ENCODE measurements around the gene FNBP1.
"Not testable (repeated sequence)": the region's sequence is repeated elsewhere in the genome, so short reads cannot be mapped to it uniquely, and the experiment has no call there.

The FNBP1 gene

DNA sequence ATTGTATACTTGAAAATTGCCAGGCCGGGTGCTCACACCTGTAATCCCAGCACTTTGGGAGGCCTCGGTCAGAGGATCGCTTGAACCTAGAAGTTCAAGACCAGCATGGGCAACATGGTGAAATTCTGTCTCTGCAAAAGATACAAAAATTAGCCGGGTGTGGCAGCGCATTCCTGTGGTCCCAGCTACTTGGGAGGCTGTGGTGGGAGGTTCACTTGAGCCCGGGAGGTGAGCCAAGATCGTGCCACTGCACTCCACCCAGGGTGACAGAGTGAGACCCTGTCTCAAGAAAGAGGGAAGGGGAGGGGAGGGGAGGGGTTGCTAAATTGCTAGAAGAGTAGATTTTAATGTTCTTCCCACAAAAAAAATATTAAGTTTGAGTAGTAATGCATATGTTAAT, 53.2 kb downstream of the FNBP1 start:
- DNase-seq = no peak

DNA sequence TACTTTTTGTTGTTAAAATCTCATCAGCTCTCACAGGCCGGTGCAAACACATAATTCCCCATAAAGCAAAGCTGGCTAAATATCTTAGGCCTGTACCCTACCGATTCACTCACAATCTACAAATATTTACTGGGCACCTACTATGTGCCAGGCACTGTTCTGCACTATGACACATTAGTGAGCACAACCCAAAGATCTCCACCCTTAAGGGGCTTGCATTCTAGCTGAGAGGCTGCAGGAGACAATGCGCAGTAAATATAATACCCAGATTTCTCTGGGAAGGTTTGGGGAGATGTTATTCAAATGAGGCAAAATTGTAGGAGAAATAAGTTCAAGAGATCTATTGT, 53.7 kb downstream of the FNBP1 start:
- no peak for DNase-seq

DNA sequence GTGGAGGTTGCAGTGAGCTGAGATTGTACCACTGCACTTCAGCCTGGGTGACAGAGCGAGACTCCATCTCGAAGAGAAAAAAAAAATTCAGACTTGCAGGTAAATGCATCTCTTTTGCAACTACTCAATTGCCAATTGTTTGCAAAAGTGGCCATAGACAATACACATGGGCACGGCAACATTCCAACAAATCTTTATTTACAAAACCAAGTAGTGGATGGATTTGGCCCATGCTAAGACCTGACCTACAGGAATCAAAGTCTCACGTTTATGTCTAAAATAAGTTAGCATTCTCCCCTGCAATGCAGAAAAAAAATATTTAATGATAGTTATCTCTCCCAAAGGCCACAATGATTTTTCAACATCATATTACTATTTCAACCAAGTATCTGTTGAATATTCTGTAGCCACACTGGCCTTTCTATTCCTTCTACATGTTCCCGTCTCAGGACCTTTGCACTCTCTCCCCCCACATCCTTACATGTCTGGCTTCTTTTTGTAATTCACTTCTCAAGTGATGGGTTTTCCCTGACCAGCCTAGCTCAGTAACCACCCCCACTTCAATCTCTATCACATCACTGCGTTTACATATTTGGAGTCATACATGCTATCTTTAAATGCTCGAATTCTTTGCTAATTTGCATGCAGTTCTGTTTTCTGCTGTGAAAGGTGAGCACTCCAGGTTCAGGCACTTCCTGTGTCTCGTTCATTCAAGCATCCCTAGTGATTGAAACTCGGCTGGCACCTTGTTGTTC, 54.2 kb downstream of the FNBP1 start:
- no peak for DNase-seq

DNA sequence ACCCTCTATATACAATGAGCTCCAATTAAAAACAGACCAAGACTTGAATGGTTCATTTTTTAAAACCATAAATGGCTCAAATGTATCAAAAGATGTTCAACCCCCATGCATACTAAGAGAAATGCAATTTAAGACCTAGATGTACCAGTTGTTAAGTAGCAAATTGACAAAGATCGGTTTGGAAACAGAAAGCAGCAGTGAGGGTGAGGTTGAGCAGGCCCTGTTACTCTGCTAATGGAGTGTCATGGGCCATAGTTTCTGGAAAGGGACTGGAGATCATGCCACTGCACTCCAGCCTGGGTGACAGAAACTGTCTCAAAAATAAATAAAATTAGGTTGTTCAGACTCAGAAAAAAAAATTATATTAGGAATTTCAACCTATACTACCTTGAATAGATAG, 55.0 kb downstream of the FNBP1 start:
- DNase-seq = no peak

DNA sequence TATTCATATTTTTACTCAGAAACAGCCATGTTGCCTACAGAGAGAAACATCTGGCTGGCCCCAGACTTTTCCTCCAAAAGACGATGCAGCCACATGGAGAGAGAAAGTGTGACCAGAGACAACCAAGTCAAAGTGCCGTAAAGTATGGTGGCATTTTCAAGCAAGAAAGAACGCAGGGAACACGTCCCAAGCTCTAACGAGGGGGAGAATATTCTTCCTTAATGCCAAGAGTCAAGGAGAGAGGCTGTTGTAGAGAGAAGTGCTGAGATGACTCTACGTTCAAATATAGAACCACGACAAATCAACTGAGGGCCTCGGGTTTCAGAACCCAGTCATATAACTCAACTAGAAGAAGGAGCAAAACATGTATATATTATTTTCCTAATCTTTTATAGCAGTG, 55.9 kb downstream of the FNBP1 start:
- DNase-seq = no peak

DNA sequence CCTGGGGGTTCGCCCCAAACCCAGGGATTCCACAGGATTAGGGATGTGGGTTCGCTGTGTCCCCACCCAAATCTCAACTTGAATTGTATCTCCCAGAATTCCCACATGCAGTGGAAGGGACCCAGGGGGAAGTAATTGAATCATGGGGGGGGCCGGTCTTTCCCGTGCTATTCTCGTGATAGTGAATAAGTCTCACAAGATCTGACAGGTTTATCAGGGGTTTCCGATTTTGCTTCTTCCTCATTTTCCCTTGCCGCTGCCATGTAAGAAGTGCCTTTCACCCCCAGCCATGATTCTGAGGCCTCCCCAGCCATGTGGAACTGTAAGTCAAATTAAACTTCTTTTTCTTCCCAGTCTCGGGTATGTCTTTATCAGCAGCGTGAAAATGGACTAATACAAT, 58.4 kb downstream of the FNBP1 start:
- DNase-seq = not testable (repeated sequence)

DNA sequence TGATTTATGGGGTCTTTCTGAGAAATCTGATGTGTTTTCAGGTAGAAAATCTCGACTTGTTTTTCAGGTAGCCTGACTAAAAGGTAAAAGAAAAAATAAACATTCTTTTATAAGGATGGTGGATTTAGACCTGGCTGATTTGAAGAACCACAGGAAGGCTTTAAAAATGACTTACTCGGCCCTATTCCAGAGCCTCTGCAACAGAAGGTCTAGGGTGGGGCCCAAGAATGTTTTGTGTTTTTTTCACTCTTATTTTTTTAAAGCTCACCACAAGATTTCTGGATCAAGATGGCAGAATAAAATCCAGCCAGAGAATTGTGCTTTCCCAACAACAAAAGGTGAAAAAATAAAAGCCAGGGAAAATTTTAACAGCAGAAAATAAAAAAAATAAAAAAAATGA, 59.1 kb downstream of the FNBP1 start:
- DNase-seq = no peak

DNA sequence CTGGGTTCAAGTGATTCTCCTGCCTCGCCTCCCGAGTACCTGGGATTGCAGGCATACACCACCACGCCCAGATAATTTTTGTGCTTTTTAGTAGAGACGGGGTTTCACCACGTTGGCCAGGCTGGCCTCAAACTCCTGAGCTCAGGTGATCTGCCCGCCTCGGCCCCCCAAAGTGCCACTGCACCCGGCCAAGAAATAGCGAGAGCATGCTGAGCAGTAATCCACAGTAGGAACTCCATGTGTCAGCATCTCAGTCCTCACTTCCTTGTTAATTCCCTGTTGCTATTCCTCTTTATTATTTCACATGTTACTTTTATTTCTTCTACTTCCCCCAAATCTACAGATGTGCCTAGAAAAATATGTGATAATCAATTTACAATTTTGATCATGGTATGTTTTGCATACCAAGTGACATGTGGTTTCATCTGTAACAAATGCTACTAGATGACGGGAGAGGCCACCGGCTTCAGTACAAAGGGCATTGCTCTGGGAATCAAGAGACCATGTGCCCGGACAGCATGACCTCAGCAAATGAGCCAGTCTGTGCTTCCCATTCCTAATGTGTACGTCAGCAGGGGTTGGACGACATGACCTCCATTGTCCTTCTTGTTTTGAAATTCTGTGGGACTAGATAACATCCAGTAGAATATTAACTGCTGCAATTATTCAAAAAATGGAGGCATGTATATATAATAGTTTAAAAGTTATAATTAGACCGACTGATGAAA, 61.6 kb downstream of the FNBP1 start:
- DNase-seq = no peak

DNA sequence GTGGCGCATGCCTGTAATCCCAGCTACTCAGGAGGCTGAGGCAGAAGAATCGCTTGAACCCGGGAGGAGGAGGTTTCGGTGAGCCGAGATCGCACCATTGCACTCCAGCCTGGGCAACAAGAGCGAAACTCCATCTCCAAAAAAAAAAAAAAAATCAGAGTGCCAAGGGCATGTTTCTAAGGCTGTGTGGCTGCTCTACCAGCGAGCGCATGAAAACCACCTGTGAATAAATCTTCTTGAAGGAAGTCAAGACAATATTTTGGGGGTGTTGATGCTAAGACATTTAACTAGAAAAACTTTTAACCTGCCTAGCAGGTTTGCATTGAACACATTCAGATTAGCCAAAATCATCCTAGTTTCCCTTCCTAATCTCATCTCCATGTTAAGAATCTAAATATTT, 62.8 kb downstream of the FNBP1 start:
- DNase-seq = not testable (repeated sequence)

DNA sequence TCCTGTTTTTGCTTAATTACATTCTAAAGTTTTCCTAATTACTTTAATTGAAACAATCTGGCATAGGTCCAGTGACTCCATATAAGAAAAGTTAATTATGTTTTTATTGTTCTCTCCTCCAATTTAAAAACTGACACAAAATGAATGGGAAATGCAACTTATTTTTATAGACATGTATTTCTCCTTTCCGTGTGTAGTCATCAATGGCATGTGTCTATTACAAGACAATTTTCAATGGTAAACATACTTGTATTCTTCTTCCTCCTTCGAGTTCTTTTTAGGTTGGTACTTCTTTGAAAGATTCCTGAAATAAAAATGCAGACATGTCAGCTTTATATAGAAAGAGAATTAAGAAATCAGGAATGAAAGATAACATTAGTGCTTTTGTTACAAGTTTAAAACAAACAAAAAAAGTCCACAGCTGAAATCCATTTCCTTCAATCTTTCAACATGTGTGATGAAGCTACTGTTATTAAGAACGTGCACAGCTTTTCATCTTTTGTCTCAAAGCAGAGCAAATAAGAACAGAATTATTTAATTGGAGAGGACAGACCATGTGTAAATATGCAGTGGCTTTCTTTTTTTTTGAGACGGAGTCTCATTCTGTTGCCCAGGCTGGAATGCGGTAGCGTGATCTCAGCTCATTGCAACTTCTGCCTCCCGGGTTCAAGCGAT, 63.8 kb downstream of the FNBP1 start:
- DNase-seq = no peak

DNA sequence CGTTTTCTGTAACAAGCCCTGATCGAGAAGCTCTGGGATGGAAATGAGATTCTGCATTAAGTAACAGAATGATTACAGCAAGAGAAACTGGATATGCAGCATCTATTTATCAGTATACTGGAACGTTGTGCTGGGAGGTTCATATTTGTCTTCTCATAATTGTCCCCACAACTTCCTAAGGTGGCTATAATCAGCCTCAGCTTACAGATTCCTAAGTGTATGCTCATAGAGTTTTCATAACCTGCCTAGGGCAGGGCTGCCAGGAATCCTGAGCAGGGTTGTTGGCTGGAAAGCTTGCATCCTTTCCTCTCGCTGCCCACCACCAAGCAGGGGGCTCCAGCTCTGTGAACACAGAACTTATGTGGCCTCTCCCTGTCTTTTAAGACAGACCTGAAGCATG, 70.2 kb downstream of the FNBP1 start:
- no peak for DNase-seq

DNA sequence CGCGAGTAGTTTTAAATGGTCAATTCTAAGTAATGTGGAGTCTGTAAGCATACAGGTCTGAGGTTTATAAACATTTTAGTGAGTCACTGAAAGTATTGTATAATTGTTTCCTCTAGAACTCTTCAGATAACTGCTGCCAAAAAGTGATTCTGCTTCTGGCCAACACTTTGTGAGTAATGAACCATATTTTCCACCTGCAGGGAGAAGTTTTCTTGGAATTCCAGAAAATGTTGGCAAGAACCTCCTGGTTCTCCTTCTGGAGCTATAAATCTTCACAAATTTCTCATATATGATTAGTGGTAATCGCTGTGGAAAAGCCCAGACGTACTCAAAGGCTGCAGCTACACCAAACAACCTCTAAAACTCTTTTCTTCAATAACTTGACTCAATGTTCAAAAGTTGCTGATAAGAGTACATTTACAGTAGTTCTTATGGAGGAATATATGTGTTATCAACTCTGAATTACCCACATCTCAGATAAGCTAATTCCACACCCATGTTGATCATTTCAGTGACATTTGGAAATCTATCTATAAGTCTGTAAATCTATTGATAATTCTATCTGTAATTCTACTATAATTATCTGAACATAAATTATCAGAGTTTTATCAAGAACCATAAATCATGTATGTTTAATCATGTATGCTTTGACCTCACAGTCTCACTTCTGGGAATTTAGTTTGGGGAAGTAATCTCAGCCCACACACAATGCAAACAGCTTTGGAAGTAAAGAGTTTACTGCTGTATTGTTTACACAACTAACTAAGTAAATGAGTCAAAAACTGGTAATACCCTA, 74.1 kb downstream of the FNBP1 start:
- peak; percentile 38 for DNase-seq

DNA sequence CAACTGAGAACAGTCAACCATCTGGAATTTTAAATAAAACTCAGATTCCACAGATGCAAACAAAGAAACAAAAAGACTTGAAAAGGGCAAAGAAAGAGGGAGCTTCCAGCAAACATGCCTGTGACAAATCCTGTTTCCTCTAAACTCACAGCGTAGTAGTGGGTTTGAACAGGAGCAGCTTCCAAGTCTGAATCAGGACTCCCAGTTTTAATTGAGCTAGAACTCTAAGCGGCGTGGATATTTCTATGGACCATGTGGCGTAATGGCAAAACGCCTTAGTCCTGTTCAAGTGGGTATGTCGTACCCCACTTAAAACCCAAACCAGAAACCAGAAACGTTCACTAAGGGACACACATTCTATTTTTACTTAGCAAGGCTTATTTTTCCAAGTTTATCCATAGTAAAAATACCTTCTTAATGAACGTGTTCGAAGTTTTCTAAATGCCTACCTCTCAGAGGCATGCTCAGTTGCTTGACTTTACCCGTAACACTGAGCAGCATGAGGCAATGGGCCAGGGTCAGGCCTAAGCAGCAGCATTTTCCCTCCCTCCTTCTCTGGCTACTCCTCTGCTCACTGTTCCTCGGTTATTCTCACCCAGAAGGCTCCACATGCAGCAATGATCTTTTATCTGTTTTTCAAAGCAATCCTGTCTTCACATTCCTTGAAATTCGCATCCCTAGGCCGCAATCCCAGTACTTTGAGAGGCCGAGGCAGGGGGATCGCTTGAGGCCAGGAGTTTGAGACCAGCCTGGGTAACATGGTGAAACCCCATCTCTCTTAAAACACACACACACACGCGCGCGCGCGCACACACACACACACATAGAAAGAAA, 77.9 kb downstream of the FNBP1 start:
- no peak for DNase-seq

DNA sequence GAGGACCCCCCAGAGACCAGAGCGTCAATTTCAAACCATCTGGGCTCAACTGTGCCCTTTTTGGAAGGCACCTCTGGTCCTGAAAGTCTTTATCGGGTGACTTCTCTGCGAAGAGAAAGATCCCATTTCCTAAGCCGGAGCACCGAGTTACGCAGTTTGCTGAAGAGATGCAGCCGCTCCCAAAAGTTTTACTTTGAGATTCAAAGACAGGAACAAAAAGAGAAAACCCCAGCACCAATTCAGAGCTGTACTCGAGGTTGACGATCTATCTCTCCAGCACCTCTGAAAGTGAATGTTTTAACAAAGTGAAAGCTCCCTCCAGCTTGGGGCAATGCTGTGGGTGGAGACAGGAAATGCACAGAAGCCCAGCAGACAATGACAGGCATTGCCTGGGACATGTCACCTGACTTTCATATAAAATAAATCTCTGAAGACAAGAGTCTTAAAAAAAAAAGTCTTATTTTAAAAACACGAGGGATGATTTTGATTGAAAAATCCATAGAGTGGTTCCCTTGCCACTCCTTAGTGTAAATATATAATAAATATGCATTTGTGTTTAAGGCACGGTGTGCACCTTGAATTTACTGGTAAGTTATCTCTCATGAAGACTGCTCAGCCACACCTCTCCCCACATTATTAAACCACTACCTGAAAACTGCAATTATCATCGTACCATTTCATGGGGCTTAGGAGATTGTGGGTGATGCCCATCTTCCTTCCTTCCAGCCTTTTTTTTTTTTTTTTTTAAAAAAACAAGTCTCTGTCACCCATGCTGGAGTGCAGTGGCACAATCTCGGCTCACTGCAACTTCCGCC, 79.9 kb downstream of the FNBP1 start:
- DNase-seq = peak; percentile 45

DNA sequence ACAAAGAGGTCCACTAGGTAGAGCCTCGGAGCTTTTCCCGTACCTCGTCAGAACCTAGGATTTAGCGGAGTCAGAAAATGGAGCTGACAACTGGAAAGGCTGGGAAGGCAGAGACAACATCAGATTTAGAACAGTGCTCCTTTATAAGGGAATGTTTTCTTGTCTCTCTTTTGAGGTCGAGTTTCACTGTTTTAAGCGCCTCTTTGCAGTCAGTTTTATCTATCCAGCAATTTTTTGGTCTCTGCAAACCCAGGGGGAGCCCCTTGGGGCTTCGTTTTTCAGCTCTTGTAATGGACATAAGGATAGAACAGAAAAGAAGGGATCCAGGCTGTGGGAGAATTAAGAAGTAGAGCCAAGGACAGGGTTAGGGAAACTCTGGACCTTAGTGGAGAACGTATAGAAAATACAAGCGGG, 80.5 kb downstream of the FNBP1 start:
- no peak for DNase-seq

DNA sequence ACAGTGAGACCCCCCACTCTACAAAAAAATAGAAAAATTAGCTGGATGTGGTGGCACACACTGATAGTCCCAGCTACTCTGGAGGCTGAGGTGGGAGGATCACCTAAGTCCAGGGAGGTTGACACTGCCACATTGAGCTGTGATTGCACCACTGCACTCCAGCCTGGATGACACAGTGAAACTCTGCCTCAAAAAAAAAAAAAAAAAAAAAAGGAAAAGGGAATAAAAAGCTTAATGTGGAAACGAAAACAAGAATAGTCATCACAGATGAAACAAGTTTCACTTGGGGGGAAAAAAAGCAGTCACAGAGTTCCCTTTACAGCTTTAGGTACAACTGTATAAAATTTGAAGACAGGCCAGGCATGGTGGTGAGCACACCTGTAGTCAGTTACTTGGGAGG, 84.2 kb downstream of the FNBP1 start:
- DNase-seq = peak; percentile 60

DNA sequence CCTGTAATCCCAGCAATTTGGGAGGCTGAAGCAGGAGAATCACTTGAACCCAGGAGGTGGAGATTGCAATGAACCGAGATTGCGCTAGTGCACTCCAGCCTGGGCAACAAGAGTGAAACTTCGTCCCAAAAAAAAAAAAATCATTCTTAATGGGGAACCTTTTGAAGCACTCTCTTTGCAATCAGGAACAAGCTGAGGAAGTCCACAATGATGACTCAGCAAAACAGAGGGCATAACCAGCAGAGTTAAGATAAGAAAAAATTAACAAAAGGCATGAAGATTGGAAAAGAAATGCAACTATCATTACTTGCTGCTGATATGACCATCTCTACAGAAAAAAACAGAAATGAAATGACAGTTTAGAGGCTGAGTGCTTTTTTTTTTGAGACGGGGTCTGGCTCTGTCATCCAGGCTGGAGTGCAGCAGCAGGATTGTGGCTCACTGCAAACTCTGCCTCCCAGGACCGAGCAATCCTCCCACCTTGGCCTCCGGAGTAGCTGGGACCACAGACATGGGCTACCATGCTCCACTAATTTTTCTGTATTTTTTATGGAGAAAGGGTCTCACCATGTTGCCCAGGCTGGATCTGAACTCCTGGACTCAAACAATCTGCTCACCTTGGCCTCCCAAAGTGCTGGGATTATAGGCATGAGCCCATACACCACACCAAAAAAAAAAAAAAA, 88.0 kb downstream of the FNBP1 start:
- DNase-seq = peak; percentile 84

DNA sequence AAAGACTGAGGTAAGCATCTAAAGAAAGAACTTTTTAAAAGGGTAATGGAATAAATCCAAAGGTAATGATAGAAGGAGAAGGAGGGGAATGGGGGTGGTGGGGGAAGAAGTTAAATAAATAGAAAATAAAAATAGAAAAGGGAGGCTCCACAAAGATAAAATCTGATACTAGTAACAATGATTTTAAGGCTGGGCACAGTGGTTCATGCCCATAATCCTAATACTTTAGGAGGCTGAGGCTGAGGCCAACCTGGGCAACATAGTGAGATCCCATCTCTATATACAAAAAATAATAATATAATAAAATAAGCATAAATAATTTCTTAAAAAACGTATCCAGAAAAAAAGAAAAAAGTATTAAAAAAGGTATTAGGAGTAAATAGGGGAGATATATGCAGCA, 89.3 kb downstream of the FNBP1 start:
- no peak for DNase-seq

DNA sequence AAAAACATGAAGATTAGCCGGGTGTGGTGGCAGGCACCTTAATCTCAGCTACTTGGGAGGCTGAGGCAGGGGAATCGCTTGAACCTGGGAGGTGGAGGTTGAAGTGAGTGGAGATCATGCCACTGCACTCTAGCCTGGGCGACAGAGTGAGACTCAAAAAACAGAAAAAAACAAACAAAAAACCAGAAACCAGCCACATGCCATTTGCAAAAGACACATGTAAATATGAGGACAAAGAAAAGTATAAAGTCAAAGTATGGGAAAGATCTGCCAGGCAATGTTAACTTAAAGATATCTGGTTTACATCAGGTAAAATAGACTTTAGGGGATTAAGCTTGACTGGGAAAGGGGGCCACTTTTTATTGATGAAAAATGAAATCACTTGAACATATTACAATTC, 90.7 kb downstream of the FNBP1 start:
- DNase-seq = no peak

DNA sequence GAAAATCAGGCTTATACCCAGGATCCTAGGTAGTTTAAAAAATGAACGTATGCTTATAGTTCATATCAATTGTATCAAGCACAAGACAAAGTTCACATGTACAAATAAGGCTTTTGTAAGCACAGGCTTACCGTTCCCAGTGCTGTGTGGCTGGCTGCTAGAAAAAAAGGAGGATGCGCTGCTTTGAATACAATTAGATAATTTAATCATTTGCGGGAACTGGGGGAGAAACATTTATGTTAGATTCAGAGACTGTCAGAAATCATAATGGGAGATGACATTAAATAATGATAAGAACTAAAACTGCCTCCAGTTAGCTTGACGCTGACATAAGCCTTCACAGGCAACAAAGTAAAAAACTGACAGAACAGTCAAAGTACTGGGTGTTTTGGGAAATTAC, 93.2 kb downstream of the FNBP1 start:
- no peak for DNase-seq

DNA sequence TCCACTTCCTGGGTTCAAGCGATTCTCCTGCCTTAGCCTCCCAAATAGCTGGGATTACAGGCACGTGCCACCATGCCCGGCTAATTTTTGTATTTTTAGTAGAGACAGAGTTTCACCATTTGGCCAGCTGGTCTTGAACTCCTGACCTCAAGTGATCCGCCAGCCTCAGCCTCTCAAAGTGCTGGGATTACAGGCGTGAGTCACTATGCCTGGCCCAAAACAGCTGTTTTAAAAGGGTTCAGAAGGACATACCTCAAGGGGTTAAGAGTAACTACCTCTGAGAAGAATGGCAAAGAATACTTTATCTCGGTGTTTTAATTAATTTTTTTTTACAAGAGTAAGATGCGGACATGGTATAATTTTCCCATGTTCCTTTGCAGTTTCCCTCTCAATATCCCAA, 94.4 kb downstream of the FNBP1 start:
- DNase-seq = peak; percentile 75

Data from MV-4-11 (cell line).